ENCODE measurements around the gene WFDC10B.
"Not testable (repeated sequence)": the region's sequence is repeated elsewhere in the genome, so short reads cannot be mapped to it uniquely, and the experiment has no call there.

The WFDC10B gene

GRCh38 chr20:45704969-45705637 is at the start of gene WFDC10B:
Gene WFDC10B (minus strand): TSS chr20:45705019. CDS start chr20:45685992, 19,027 bp downstream.
- Histone ChIP-seq H3K36me3 (ENCODE audit: control insufficient read depth in 1 of 2, insufficient read depth in 2 of 2, low read length in 2 of 2) (no peaks in the 10 kb centered on the region), H3K9me3 (ENCODE audit: control insufficient read depth in 1 of 2, low read length in 2 of 2) (no peaks in the 10 kb centered on the region), H3K4me1 (ENCODE audit: control insufficient read depth in 1 of 2, insufficient read depth in 2 of 2, low read length in 2 of 2) (no peaks in the 10 kb centered on the region), H3K27me3 (ENCODE audit: low read depth, low read length) (no peaks in the 10 kb centered on the region), H3K4me3 (ENCODE audit: low read depth in 1 of 2, low read length in 2 of 2) (no peak within 1 kb of the TSS), H3K27ac (ENCODE audit: low read length) (no peak within 1 kb of the TSS)

- H3K4me1 ChIP-seq (ENCODE audit: control insufficient read depth in 1 of 2, insufficient read depth in 2 of 2, low read length in 2 of 2), result no peaks in the 10 kb centered on the region
- no peaks in the 10 kb centered on the region for H3K36me3 ChIP-seq (ENCODE audit: control insufficient read depth in 1 of 2, insufficient read depth in 2 of 2, low read length in 2 of 2)
- H3K27me3 ChIP-seq (ENCODE audit: low read depth, low read length), result no peaks in the 10 kb centered on the region
- H3K9me3 ChIP-seq (ENCODE audit: control insufficient read depth in 1 of 2, low read length in 2 of 2), result no peaks in the 10 kb centered on the region
- no peak overlapping the region for H3K27ac ChIP-seq (ENCODE audit: low read length)
- H3K4me3 ChIP-seq (ENCODE audit: low read depth in 1 of 2, low read length in 2 of 2), result no peak overlapping the region
Observed at GRCh38 chr20:45752746-45753145, 47.9 kb upstream of the WFDC10B start.

DNA sequence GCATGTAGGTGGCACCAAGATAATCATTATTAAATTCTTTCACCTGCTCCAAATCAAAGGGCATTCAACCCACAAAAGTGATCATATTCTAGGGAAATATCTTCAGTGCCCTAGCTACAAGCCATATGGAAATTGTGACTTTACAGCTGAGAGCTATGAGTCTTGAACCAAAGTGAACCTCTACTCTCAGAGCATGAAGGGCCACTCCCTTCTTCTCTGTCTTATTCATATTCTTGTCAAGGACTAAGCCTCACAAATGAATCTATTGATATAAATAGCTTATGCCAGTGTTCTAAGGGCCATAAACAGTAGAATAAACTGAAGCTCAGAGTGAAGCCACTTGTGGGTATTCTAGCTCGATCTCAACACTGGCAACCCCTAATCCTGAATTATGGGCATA is 46.9 kb upstream of the WFDC10B start:
- Histone ChIP-seq H3K36me3 (ENCODE audit: control insufficient read depth in 1 of 2, insufficient read depth in 2 of 2, low read length in 2 of 2) (no peaks in the 10 kb centered on the region), H3K27ac (ENCODE audit: low read length) (no peak overlapping the region), H3K4me1 (ENCODE audit: control insufficient read depth in 1 of 2, insufficient read depth in 2 of 2, low read length in 2 of 2) (no peaks in the 10 kb centered on the region), H3K27me3 (ENCODE audit: low read depth, low read length) (no peaks in the 10 kb centered on the region), H3K4me3 (ENCODE audit: low read depth in 1 of 2, low read length in 2 of 2) (no peak overlapping the region), H3K9me3 (ENCODE audit: control insufficient read depth in 1 of 2, low read length in 2 of 2) (no peaks in the 10 kb centered on the region)

DNA sequence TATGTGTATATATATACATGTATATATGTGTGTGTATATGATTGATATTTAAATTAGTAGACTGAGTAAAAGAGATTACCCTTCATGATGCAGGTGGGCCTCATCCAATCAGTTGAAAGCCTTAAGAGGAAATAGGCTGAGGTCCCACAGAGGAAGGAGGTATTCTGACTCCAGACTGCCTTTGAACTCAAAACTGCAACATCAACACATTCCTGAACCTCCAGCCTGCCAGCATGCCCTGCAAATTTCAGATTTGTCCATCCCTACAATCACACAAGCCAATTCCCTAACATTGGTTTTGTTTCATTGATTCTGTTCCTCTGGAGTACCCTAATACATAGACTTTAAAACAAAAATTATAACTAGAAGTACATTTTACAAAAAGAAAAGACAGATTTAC is 40.2 kb upstream of the WFDC10B start:
- Histone ChIP-seq H3K9me3 (ENCODE audit: control insufficient read depth in 1 of 2, low read length in 2 of 2) (no peaks in the 10 kb centered on the region), H3K27ac (ENCODE audit: low read length) (no peak overlapping the region), H3K4me1 (ENCODE audit: control insufficient read depth in 1 of 2, insufficient read depth in 2 of 2, low read length in 2 of 2) (no peaks in the 10 kb centered on the region)

GRCh38 chr20:45742596-45742995 is 37.8 kb upstream of the WFDC10B start:
- no peaks in the 10 kb centered on the region for H3K36me3 ChIP-seq (ENCODE audit: control insufficient read depth in 1 of 2, insufficient read depth in 2 of 2, low read length in 2 of 2)

More for the DNA sequence above, 40.2 kb upstream of the WFDC10B start:
- H3K4me3 ChIP-seq (ENCODE audit: low read depth in 1 of 2, low read length in 2 of 2), result no peak overlapping the region
- H3K27me3 ChIP-seq (ENCODE audit: low read depth, low read length), result no peaks in the 10 kb centered on the region
- H3K36me3 ChIP-seq (ENCODE audit: control insufficient read depth in 1 of 2, insufficient read depth in 2 of 2, low read length in 2 of 2), result no peaks in the 10 kb centered on the region

DNA sequence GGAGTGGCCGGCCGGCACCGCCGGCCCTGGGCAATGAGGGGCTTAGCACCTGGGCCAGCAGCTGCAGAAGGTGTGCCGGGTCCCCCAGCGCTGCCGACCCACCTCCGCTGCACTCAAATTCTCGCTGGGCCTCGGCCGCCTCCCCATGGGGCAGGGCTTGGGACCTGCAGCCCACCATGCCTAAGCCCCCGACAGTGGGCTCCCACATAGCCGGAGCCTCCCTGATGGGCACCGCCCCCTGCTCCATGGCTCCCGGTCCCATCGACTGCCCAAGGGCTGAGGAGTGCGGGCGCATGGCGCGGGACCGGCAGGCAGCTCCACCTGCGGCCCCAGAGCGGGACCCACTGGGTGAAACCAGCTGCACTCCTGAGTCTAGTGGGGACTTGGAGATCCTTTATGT is 31.2 kb upstream of the WFDC10B start:
- H3K4me1 ChIP-seq (ENCODE audit: control insufficient read depth in 1 of 2, insufficient read depth in 2 of 2, low read length in 2 of 2), result no peaks in the 10 kb centered on the region
- H3K27me3 ChIP-seq (ENCODE audit: low read depth, low read length), result no peaks in the 10 kb centered on the region
- no peak overlapping the region for H3K4me3 ChIP-seq (ENCODE audit: low read depth in 1 of 2, low read length in 2 of 2)
- H3K9me3 ChIP-seq (ENCODE audit: control insufficient read depth in 1 of 2, low read length in 2 of 2), result peaks cover 4 to 8% of the 10 kb centered on the region in 2 donors
- no peaks in the 10 kb centered on the region for H3K36me3 ChIP-seq (ENCODE audit: control insufficient read depth in 1 of 2, insufficient read depth in 2 of 2, low read length in 2 of 2)
- H3K27ac ChIP-seq (ENCODE audit: low read length), result no peak overlapping the region

More at GRCh38 chr20:45742596-45742995, 37.8 kb upstream of the WFDC10B start:
- H3K4me1 ChIP-seq (ENCODE audit: control insufficient read depth in 1 of 2, insufficient read depth in 2 of 2, low read length in 2 of 2), result no peaks in the 10 kb centered on the region
- H3K4me3 ChIP-seq (ENCODE audit: low read depth in 1 of 2, low read length in 2 of 2), result no peak overlapping the region
- no peak overlapping the region for H3K27ac ChIP-seq (ENCODE audit: low read length)
- no peaks in the 10 kb centered on the region for H3K27me3 ChIP-seq (ENCODE audit: low read depth, low read length)
- H3K9me3 ChIP-seq (ENCODE audit: control insufficient read depth in 1 of 2, low read length in 2 of 2), result no peaks in the 10 kb centered on the region

DNA sequence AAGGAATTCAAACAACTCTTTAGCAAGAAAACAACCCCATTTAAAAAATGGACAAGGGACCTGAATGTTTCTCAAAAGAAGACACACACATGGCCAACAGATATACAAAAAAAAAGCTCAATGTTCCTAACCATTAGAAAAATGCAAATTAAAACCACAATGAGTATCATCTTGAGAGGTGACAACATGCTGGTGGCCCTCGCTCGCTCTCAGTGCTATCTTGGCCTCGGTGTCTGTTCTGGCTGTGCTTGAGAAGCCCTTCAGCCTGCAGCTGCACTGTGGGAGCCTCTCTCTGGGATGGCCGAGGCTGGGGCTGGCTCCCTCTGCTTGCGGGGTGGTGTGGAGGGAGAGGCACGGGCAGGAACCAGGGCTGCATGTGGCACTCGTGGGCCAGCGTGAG is 30.7 kb upstream of the WFDC10B start:
- no peak overlapping the region for H3K27ac ChIP-seq (ENCODE audit: low read length)
- no peaks in the 10 kb centered on the region for H3K36me3 ChIP-seq (ENCODE audit: control insufficient read depth in 1 of 2, insufficient read depth in 2 of 2, low read length in 2 of 2)
- no peaks in the 10 kb centered on the region for H3K4me1 ChIP-seq (ENCODE audit: control insufficient read depth in 1 of 2, insufficient read depth in 2 of 2, low read length in 2 of 2)
- peaks cover 4 to 8% of the 10 kb centered on the region in 2 donors for H3K9me3 ChIP-seq (ENCODE audit: control insufficient read depth in 1 of 2, low read length in 2 of 2)
- no peak overlapping the region for H3K4me3 ChIP-seq (ENCODE audit: low read depth in 1 of 2, low read length in 2 of 2)
- no peaks in the 10 kb centered on the region for H3K27me3 ChIP-seq (ENCODE audit: low read depth, low read length)

GRCh38 chr20:45732199-45732598 is 27.4 kb upstream of the WFDC10B start:
- Histone ChIP-seq H3K36me3 (ENCODE audit: control insufficient read depth in 1 of 2, insufficient read depth in 2 of 2, low read length in 2 of 2) (no peaks in the 10 kb centered on the region), H3K27me3 (ENCODE audit: low read depth, low read length) (no peaks in the 10 kb centered on the region), H3K4me3 (ENCODE audit: low read depth in 1 of 2, low read length in 2 of 2) (no peak overlapping the region), H3K27ac (ENCODE audit: low read length) (no peak overlapping the region), H3K9me3 (ENCODE audit: control insufficient read depth in 1 of 2, low read length in 2 of 2) (peaks cover 4 to 8% of the 10 kb centered on the region in 2 donors), H3K4me1 (ENCODE audit: control insufficient read depth in 1 of 2, insufficient read depth in 2 of 2, low read length in 2 of 2) (no peaks in the 10 kb centered on the region)

DNA sequence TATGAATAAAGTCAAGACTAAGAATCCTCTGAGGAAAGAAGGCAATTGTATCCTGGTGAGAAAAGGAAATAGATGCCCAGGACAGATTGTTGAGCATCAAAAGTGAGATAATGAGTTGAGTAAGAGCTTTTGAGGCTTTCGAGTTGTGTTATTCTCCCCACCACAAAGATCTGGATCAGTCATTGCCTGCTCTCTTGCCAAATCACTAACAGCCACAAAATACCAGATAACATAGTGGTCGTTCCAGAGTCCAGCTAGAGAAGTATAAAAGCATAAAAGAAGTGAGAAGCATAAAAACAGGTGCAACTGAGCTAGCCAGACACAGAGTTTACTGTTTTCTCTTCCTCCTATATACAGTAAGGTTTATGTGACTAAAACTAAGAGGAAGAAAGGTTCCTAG is 22.2 kb upstream of the WFDC10B start:
- no peak overlapping the region for H3K27ac ChIP-seq (ENCODE audit: low read length)
- H3K4me1 ChIP-seq (ENCODE audit: control insufficient read depth in 1 of 2, insufficient read depth in 2 of 2, low read length in 2 of 2), result no peaks in the 10 kb centered on the region
- H3K36me3 ChIP-seq (ENCODE audit: control insufficient read depth in 1 of 2, insufficient read depth in 2 of 2, low read length in 2 of 2), result no peaks in the 10 kb centered on the region
- peaks cover 4 to 5% of the 10 kb centered on the region in 2 donors for H3K9me3 ChIP-seq (ENCODE audit: control insufficient read depth in 1 of 2, low read length in 2 of 2)
- H3K27me3 ChIP-seq (ENCODE audit: low read depth, low read length), result no peaks in the 10 kb centered on the region
- H3K4me3 ChIP-seq (ENCODE audit: low read depth in 1 of 2, low read length in 2 of 2), result no peak overlapping the region

- Histone ChIP-seq H3K4me3 (ENCODE audit: low read depth in 1 of 2, low read length in 2 of 2) (no peak overlapping the region), H3K4me1 (ENCODE audit: control insufficient read depth in 1 of 2, insufficient read depth in 2 of 2, low read length in 2 of 2) (no peaks in the 10 kb centered on the region), H3K9me3 (ENCODE audit: control insufficient read depth in 1 of 2, low read length in 2 of 2) (no peaks in the 10 kb centered on the region), H3K27me3 (ENCODE audit: low read depth, low read length) (no peaks in the 10 kb centered on the region), H3K36me3 (ENCODE audit: control insufficient read depth in 1 of 2, insufficient read depth in 2 of 2, low read length in 2 of 2) (no peaks in the 10 kb centered on the region), H3K27ac (ENCODE audit: low read length) (no peak overlapping the region)
Observed at GRCh38 chr20:45725134-45725533, 20.3 kb upstream of the WFDC10B start.

DNA sequence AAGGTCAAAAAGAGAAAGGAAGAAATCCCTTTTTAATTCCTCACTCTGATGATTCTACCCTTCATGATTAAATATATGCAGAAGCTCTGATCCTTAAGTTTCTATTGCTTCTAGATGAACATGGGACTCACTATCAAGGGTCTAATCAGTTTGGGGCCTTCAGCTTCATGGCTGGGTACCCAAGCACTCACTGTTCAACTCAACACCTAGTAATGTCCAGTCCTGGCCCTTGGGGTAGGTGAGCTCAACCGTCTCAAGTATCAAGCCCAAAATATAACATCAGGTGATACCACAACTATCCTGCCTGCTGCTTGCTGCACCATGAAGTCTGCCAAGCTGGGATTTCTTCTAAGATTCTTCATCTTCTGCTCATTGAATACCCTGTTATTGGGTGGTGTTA is 17.2 kb upstream of the WFDC10B start, which contains the start of gene SPINT4:
SPINT4 (plus strand) TSS at position 301 of the 400 bp plus-strand sequence; CDS start at position 322, 21 bp downstream.
- no peak within 1 kb of the TSS for H3K27ac ChIP-seq (ENCODE audit: low read length)
- H3K36me3 ChIP-seq (ENCODE audit: control insufficient read depth in 1 of 2, insufficient read depth in 2 of 2, low read length in 2 of 2), result no peaks in the 10 kb centered on the region
- no peak within 1 kb of the TSS for H3K4me3 ChIP-seq (ENCODE audit: low read depth in 1 of 2, low read length in 2 of 2)
- H3K4me1 ChIP-seq (ENCODE audit: control insufficient read depth in 1 of 2, insufficient read depth in 2 of 2, low read length in 2 of 2), result no peaks in the 10 kb centered on the region
- H3K27me3 ChIP-seq (ENCODE audit: low read depth, low read length), result no peaks in the 10 kb centered on the region
- no peaks in the 10 kb centered on the region for H3K9me3 ChIP-seq (ENCODE audit: control insufficient read depth in 1 of 2, low read length in 2 of 2)

DNA sequence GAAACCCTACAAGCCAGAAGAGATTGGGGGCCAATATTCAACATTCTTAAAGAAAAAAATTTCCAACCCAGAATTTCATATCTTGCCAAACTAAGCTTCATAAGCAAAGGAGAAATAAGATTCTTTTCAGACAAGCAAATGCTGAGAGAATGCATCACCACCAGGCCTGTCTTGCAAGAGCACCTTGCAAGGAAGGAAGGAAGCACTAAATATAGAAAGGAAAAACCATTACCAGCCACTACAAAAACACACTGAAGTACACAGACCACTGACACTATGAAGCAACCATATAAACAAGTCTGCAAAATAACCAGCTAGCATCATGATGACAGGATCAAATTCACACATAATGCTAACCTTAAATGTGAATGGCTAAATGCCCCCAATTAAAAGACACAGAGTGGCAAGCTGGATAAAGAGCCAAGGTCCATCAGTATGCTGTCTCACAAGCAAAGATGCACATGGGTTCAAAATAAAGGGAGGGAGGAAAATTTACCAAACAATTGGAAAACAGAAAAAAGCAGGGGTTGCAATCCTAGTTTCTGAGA is 11.4 kb upstream of the WFDC10B start:
- not testable (repeated sequence) for H3K4me1 ChIP-seq (ENCODE audit: control insufficient read depth in 1 of 2, insufficient read depth in 2 of 2, low read length in 2 of 2); H3K9me3 ChIP-seq (ENCODE audit: control insufficient read depth in 1 of 2, low read length in 2 of 2); H3K4me3 ChIP-seq (ENCODE audit: low read depth in 1 of 2, low read length in 2 of 2); H3K27ac ChIP-seq (ENCODE audit: low read length); H3K27me3 ChIP-seq (ENCODE audit: low read depth, low read length); H3K36me3 ChIP-seq (ENCODE audit: control insufficient read depth in 1 of 2, insufficient read depth in 2 of 2, low read length in 2 of 2)
